H1 (cell line): Measurements from ENCODE around the gene NCK1.

Experiments used
- ASH2L ChIP-seq: fragments of 200-600, 300-600 bp; sonication (generic); IDR thresholded peaks from one replicate; pipeline ENCODE4 v1.7.1; 2017; ENCODE audit warnings: low read length
- BACH1 ChIP-seq: IDR thresholded peaks from 2 replicates; pipeline ENCODE4 v1.6.1; 2012; ENCODE audit warnings: low read length, improper control_type of control experiment
- CREB1 ChIP-seq: IDR thresholded peaks from 2 replicates; pipeline ENCODE4 v1.6.1; 2012; ENCODE audit warnings: inconsistent platforms
- EZH2 ChIP-seq: fragments of 200-600 bp; sonication (generic); IDR thresholded peaks from 2 replicates; pipeline ENCODE4 v1.7.1; 2012; ENCODE audit warnings: low read depth, mild to moderate bottlenecking, moderate library complexity, low read length, inconsistent platforms; ENCODE audit not compliant: severe bottlenecking
- POLR2A ChIP-seq, 2 experiments: IDR thresholded peaks; 1 replicate in 1 of 2; 2 replicates in 1 of 2; pipeline ENCODE4 v1.6.1; 2011; ENCODE audit warnings: low read depth in 2 of 2, low read length in 2 of 2, mild to moderate bottlenecking in 2 of 2; ENCODE audit errors: control extremely low read depth in 1 of 2
- POLR2AphosphoS5 ChIP-seq: IDR thresholded peaks from 2 replicates; pipeline ENCODE4 v1.6.1; 2011; ENCODE audit warnings: low read depth, low read length
- RAD21 ChIP-seq, 2 experiments: IDR thresholded peaks in 1 of 2; conservative IDR thresholded peaks in 1 of 2; 2 replicates each; pipeline ENCODE4 v1.6.1; 2011; ENCODE audit warnings: low read depth in 2 of 2, low read length in 2 of 2, improper control_type of control experiment in 1 of 2, inconsistent platforms in 1 of 2, mild to moderate bottlenecking in 1 of 2, moderate library complexity in 1 of 2
- RBBP5 ChIP-seq: IDR thresholded peaks from 2 replicates; pipeline ENCODE4 v1.7.1; 2012; ENCODE audit warnings: low read depth, mild to moderate bottlenecking, inconsistent platforms, low read length, moderate library complexity, borderline replicate concordance
- SIN3A ChIP-seq, 2 experiments: IDR thresholded peaks in 1 of 2; conservative IDR thresholded peaks in 1 of 2; 2 replicates each; pipeline ENCODE4 v1.6.1; 2011 to 2012; ENCODE audit warnings: low read length in 2 of 2, improper control_type of control experiment in 1 of 2, low read depth in 1 of 2, mild to moderate bottlenecking in 1 of 2
- SP1 ChIP-seq: IDR thresholded peaks from 2 replicates; pipeline ENCODE4 v1.6.1; 2011; ENCODE audit warnings: low read depth, low read length
- SUZ12 ChIP-seq: fragments of 200-600 bp; sonication (generic); IDR thresholded peaks from 2 replicates; pipeline ENCODE4 v1.6.1; 2012; ENCODE audit warnings: mild to moderate bottlenecking, inconsistent platforms, low read length, moderate library complexity, mixed read lengths
- TBP ChIP-seq: IDR thresholded peaks from 2 replicates; pipeline ENCODE4 v1.6.1; 2011; ENCODE audit warnings: low read depth, low read length, improper control_type of control experiment
- TF ChIP-seq, protein P1 (sequence below), 3 experiments: IDR thresholded peaks; 1 replicate in 2 of 3; 2 replicates in 1 of 3; pipeline versions ENCODE4 v1.5.1 to v1.6.1; 2011; ENCODE audit warnings: low read length in 3 of 3, mild to moderate bottlenecking in 3 of 3, inconsistent platforms in 2 of 3, low read depth in 1 of 3, moderate library complexity in 1 of 3; ENCODE audit not compliant: insufficient read depth in 1 of 3; ENCODE audit errors: control extremely low read depth in 1 of 3
- TF ChIP-seq, protein P2 (sequence below): IDR thresholded peaks from 2 replicates; pipeline ENCODE4 v1.6.1; 2012; ENCODE audit warnings: inconsistent platforms

DNA sequence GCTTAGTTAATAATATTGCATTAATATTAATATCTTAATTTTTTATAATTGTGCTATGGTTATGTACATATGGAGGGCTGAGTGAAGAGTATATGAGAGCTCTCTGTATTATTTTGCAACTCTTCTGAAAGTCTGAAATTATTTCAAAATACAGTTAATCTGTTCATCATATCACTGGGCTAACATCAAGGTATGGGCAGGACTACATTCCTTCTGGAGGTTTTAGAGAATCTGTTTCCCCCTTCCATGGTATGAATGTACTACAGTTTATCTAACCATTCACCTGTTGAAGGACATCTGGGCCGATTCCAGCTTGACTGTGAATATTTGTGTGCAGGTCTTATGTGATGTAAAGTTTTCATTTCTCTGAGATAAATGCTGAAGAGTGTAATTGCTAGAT is 100.9 kb downstream of the NCK1 start:
- TF ChIP-seq POLR2A (IDR thresholded peaks at IDR 0.05; ENCODE audit: control extremely low read depth in 1 of 2, low read depth in 2 of 2, low read length in 2 of 2), result no peak
- TF ChIP-seq, protein P1, sequence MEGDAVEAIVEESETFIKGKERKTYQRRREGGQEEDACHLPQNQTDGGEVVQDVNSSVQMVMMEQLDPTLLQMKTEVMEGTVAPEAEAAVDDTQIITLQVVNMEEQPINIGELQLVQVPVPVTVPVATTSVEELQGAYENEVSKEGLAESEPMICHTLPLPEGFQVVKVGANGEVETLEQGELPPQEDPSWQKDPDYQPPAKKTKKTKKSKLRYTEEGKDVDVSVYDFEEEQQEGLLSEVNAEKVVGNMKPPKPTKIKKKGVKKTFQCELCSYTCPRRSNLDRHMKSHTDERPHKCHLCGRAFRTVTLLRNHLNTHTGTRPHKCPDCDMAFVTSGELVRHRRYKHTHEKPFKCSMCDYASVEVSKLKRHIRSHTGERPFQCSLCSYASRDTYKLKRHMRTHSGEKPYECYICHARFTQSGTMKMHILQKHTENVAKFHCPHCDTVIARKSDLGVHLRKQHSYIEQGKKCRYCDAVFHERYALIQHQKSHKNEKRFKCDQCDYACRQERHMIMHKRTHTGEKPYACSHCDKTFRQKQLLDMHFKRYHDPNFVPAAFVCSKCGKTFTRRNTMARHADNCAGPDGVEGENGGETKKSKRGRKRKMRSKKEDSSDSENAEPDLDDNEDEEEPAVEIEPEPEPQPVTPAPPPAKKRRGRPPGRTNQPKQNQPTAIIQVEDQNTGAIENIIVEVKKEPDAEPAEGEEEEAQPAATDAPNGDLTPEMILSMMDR (IDR thresholded peaks at IDR 0.05; ENCODE audit: control extremely low read depth in 1 of 3, insufficient read depth in 1 of 3, low read depth in 1 of 3, low read length in 3 of 3), result no peak
- TF ChIP-seq POLR2AphosphoS5, result no peak
- TF ChIP-seq TBP, result no peak
- no peak for TF ChIP-seq CREB1
- no peak for TF ChIP-seq EZH2
- no peak for TF ChIP-seq RAD21 (IDR thresholded peaks at IDR 0.05 in 1 of 2, conservative IDR thresholded peaks at IDR 0.05 in 1 of 2; ENCODE audit: low read depth in 2 of 2, low read length in 2 of 2)
- TF ChIP-seq RBBP5, result no peak
- no peak for TF ChIP-seq SIN3A (conservative IDR thresholded peaks at IDR 0.05 in 1 of 2, IDR thresholded peaks at IDR 0.05 in 1 of 2; ENCODE audit: low read depth in 1 of 2, low read length in 2 of 2)
- no peak for TF ChIP-seq SUZ12
- no peak for TF ChIP-seq SP1
- TF ChIP-seq BACH1, result no peak
- TF ChIP-seq, protein P2, sequence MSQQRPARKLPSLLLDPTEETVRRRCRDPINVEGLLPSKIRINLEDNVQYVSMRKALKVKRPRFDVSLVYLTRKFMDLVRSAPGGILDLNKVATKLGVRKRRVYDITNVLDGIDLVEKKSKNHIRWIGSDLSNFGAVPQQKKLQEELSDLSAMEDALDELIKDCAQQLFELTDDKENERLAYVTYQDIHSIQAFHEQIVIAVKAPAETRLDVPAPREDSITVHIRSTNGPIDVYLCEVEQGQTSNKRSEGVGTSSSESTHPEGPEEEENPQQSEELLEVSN, result no peak
- TF ChIP-seq ASH2L, result no peak
